Activated T-helper 2 cell treated with anti-CD3 and anti-CD28 coated beads, Interferon-gamma antibody, Interleukin-2, Interleukin-4, amounts not matched to agents 10 μg/mL and 5 μg/mL and 100 μg/mL, durations not matched to agents 14 hours and 24 hours and 36 hours (primary cell): Measurements from ENCODE around the gene ACTG1. TPM values are rescaled to one million over a fixed set of nuclear protein-coding genes. Genes with fewer than 3 reads are reported as not detected.

Source experiments
- DNase-seq: peaks from one replicate; pipeline ENCODE4 v3.0.0; 2021; ENCODE audit warnings: low spot score
- H3K27ac Mint-ChIP-seq: one replicate; pipeline ENCODE4 v1.8.0; 2021; ENCODE audit warnings: mixed read lengths
- H3K27me3 Mint-ChIP-seq: one replicate; pipeline ENCODE4 v1.8.0; 2021; ENCODE audit warnings: low read depth, mixed read lengths
- H3K36me3 Mint-ChIP-seq: one replicate; pipeline ENCODE4 v1.8.0; 2021; ENCODE audit warnings: low read depth, mixed read lengths
- H3K4me1 Mint-ChIP-seq: one replicate; pipeline ENCODE4 v1.8.0; 2021; ENCODE audit warnings: low read depth, mixed read lengths
- H3K4me3 Mint-ChIP-seq: one replicate; pipeline ENCODE4 v1.8.0; 2021; ENCODE audit warnings: low read depth, mild to moderate bottlenecking, moderate library complexity, mixed read lengths
- H3K9me3 Mint-ChIP-seq: one replicate; pipeline ENCODE4 v1.8.0; 2021; ENCODE audit warnings: mixed read lengths
- intact Hi-C: fragments of 100-400 bp; cut with micrococcal nuclease; formaldehyde crosslinking; loops from one replicate; pipeline ENCODE4 v1.15.1; 2023
- total RNA-seq: library from RNA; stranded (reverse); gene quantifications from 2 replicates; pipeline ENCODE4 v1.2.3, GENCODE V29; 2022

Gene ACTG1
- total RNA-seq, 1 donor from 2014 or later: 4,174 TPM

DNA sequence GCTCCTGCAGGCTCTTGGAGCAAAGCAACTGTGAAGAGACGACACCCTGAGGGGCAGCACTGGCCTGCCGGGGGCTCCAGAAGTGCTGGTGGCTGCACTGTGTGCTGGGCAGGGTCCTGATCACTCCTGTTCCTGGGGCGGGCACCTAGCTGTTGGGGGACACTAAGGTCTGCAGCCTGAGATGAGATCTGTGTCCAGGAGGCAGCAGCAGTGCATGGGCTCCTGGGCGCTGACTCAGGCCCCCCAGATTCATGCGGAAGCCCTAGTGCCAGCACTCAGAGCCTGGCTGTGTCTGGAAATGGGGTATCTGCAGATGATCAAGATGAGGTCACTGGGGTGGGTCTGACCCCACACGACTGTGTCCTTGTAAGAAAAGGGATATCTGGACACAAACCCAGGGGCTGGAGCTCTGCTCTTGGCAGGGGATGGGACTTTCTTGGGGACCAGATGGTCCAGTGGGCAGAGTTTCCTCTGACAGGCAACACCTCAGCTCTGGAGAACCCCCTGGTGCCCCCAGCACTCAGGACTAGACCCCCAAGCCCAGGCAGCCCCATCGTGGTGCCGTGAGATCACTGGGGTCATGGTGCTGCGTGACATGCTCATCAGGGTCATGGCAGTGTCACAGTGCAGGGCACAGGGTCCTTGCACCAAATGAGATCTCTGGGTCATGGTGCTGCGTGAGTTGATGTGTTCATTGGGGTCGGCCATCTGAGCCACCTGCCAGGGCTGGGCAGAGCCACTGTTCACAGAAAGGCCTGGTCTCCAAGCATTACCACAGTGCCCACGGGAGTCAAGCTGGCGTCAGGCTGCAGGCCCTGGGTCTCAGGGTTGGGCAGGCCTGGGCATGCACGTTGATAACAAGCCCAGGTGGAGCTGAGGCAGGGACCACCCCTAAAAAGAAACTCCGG is 30.1 kb upstream of the ACTG1 start:
- Mint-ChIP-seq H3K4me3 (no peak overlapping the region), H3K9me3 (no peaks in the 10 kb centered on the region)

DNA sequence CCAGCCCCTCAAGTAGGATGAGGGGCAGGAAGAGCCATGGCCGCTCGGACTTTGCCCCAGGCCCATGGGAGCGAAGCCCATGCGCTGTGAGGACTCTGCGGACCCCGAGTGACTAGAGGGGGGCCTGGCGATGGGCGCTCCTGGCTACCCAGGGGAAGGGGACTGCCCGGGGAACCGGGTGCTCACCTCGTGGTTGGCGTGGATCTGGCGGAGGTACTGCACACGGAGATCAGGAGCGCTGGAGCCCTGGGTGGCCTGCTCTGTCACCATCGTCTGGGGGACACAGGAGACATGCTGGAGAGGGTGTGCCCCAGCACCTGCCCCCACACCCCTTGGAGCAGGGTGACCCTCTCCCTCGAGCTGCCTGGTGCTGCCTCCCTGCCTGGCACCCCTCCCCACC is 28.5 kb upstream of the ACTG1 start:
- Mint-ChIP-seq H3K27ac (no peak overlapping the region), H3K27me3 (no peaks in the 10 kb centered on the region), H3K4me1 (no peaks in the 10 kb centered on the region), H3K9me3 (no peaks in the 10 kb centered on the region), H3K36me3 (peaks cover 18% of the 10 kb centered on the region), H3K4me3 (no peak overlapping the region)
- DNase-seq: no peak
- intact Hi-C loops: no loop called here

More for the DNA sequence above, 30.1 kb upstream of the ACTG1 start:
- DNase-seq: no peak
- no peaks in the 10 kb centered on the region for H3K27me3 Mint-ChIP-seq
- H3K36me3 Mint-ChIP-seq: peaks cover 20% of the 10 kb centered on the region
- no peaks in the 10 kb centered on the region for H3K4me1 Mint-ChIP-seq
- intact Hi-C loops: no loop called here
- H3K27ac Mint-ChIP-seq: no peak overlapping the region

DNA sequence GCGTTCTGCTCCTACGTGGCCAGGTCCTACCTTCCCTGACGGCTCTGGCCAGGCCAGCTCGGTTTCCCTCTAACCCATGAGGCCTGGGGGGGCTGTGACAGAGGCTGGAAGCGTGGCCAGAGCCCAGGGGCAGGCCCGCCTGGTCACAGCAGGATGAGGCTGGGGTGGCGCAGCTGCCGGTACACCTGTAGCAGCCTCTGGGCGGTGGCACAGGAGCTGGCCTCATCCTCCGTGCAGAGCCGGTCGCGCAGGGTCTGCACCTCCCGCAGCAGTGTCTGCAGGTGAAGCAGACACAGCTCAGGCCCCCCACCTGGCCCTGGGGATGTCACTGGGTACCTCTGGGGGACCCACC is 28.1 kb upstream of the ACTG1 start:
- H3K4me3 Mint-ChIP-seq: no peak overlapping the region
- no peak overlapping the region for H3K27ac Mint-ChIP-seq
- H3K27me3 Mint-ChIP-seq: peaks cover 4% of the 10 kb centered on the region
- H3K9me3 Mint-ChIP-seq: no peaks in the 10 kb centered on the region
- H3K36me3 Mint-ChIP-seq: peaks cover 16% of the 10 kb centered on the region
- intact Hi-C loops: no loop called here
- H3K4me1 Mint-ChIP-seq: no peaks in the 10 kb centered on the region
- DNase-seq: no peak

DNA sequence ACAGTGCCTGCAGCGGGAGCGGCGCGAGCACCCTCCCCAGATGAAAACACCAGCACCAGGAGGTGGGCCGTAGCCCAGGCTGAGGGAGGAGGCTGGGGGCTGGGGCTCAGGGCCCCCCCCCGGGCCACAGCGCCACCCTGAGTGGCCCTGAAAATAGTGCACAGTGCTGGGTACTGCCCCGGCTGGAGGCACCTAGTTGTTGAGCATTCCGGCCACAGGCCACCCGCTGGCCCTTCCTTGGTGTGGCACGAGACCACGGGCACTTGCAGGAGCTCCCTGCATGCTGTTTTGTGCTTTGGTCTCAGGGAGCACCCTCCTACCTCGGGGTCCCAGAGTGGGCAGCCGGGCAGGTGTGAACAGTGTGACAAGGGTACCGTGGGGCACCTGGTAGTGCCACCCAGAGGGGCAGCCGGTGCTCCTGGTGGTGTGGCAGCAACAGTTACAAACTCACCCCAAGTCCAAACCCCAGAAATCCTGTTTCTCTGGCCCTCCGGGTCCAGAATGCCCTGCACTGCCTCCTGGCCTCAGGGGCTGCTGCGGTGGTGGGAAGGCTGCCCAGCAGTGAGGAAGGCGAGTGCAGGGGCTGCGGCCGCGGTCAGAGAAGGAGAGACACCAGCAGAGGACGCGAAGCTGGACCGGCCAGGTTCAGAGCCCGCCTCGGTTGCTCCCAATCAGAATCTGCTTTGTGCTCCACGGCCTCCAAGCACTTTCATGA is 27.5 kb upstream of the ACTG1 start:
- Mint-ChIP-seq H3K4me1 (no peaks in the 10 kb centered on the region), H3K36me3 (peaks cover 16% of the 10 kb centered on the region), H3K9me3 (no peaks in the 10 kb centered on the region), H3K27me3 (peaks cover 6% of the 10 kb centered on the region), H3K4me3 (no peak overlapping the region), H3K27ac (no peak overlapping the region)
- intact Hi-C loops: no loop called here
- DNase-seq: no peak

- H3K4me1 Mint-ChIP-seq: no peaks in the 10 kb centered on the region
- H3K27ac Mint-ChIP-seq: no peak overlapping the region
- peaks cover 6% of the 10 kb centered on the region for H3K27me3 Mint-ChIP-seq
- DNase-seq: no peak
- H3K9me3 Mint-ChIP-seq: no peaks in the 10 kb centered on the region
- intact Hi-C loops: no loop called here
- peaks cover 16% of the 10 kb centered on the region for H3K36me3 Mint-ChIP-seq
- no peak overlapping the region for H3K4me3 Mint-ChIP-seq
These were observed 26.9 kb upstream of the ACTG1 start for GRCh38 chr17:81539571-81539900.

GRCh38 chr17:81538651-81539570 is 26.3 kb upstream of the ACTG1 start:
- Mint-ChIP-seq H3K36me3 (peaks cover 13% of the 10 kb centered on the region), H3K9me3 (no peaks in the 10 kb centered on the region), H3K27ac (no peak overlapping the region), H3K27me3 (peaks cover 6% of the 10 kb centered on the region), H3K4me3 (no peak overlapping the region), H3K4me1 (no peaks in the 10 kb centered on the region)
- intact Hi-C loops: no loop called here
- DNase-seq: no peak

- no peak overlapping the region for H3K27ac Mint-ChIP-seq
- peaks cover 6% of the 10 kb centered on the region for H3K27me3 Mint-ChIP-seq
- no peaks in the 10 kb centered on the region for H3K4me1 Mint-ChIP-seq
- peaks cover 13% of the 10 kb centered on the region for H3K36me3 Mint-ChIP-seq
- intact Hi-C loops: no loop called here
- DNase-seq: no peak
- H3K4me3 Mint-ChIP-seq: no peak overlapping the region
- H3K9me3 Mint-ChIP-seq: no peaks in the 10 kb centered on the region
These were observed 25.4 kb upstream of the ACTG1 start for GRCh38 chr17:81537856-81538555.

GRCh38 chr17:81537343-81537855 is 24.8 kb upstream of the ACTG1 start:
- intact Hi-C loops: no loop called here
- no peak for DNase-seq
- Mint-ChIP-seq H3K27me3 (peaks cover 6% of the 10 kb centered on the region), H3K9me3 (no peaks in the 10 kb centered on the region), H3K4me1 (no peaks in the 10 kb centered on the region), H3K27ac (no peak overlapping the region), H3K36me3 (peaks cover 13% of the 10 kb centered on the region), H3K4me3 (no peak overlapping the region)

GRCh38 chr17:81536299-81537290 is 24.0 kb upstream of the ACTG1 start:
- H3K27ac Mint-ChIP-seq: no peak overlapping the region
- intact Hi-C loops: no loop called here

DNA sequence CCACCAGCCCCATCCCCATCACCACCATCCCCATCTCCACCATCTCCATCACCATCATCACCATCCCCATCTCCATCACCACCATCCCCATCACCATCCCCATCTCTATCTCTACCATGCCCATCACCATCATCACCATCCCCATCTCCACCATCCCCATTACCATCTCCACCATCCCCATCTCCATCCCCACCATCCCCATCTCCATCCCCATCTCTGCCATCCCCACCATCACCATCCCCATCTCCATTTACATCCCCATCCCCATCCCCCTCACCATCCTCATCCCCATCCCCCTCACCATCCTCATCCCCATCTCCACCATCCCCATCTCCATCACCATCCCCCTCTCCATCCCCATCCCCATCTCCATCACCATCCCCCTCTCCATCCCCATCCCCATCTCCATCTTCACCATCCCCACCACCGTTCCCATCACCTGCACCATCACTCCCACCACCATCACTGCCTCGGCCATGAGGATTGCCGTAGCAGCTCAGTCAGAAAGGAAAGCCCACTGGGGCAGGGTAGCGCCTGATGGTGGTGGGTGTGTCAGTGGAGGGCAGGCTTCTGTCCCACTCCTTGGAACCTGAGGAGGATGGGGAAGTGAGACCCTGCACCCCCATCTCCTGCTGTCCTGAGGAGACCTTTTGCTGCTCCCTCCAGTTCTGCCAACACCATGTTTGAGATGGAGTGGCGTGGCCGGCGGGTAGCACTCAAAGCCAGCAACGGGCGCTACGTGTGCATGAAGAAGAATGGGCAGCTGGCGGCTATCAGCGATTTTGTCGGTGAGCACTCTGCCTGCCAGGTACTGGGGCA is 23.1 kb upstream of the ACTG1 start:
- no peak for DNase-seq
- H3K27ac Mint-ChIP-seq: no peak overlapping the region
- H3K36me3 Mint-ChIP-seq: peaks cover 9% of the 10 kb centered on the region
- intact Hi-C loops: no loop called here
- no peaks in the 10 kb centered on the region for H3K9me3 Mint-ChIP-seq
- no peak overlapping the region for H3K4me3 Mint-ChIP-seq
- peaks cover 6% of the 10 kb centered on the region for H3K27me3 Mint-ChIP-seq
- H3K4me1 Mint-ChIP-seq: no peaks in the 10 kb centered on the region

More at GRCh38 chr17:81536299-81537290, 24.0 kb upstream of the ACTG1 start:
- no peak for DNase-seq
- peaks cover 6% of the 10 kb centered on the region for H3K27me3 Mint-ChIP-seq
- H3K4me3 Mint-ChIP-seq: no peak overlapping the region
- no peaks in the 10 kb centered on the region for H3K9me3 Mint-ChIP-seq
- H3K36me3 Mint-ChIP-seq: peaks cover 12% of the 10 kb centered on the region
- H3K4me1 Mint-ChIP-seq: no peaks in the 10 kb centered on the region

DNA sequence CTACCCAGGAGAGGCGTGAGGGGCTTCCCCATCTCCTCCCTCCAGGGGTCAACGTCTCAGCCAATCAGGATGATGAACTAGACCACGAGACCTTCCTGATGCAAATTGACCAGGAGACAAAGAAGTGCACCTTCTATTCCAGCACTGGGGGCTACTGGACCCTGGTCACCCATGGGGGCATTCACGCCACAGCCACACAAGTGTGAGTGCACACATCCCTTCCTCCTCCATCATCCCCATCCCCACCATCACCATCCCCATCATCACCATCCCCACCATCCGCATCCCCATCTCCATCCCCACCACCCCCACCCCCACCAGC is 22.4 kb upstream of the ACTG1 start:
- intact Hi-C loops: no loop called here
- Mint-ChIP-seq H3K27ac (no peak overlapping the region), H3K27me3 (peaks cover 6% of the 10 kb centered on the region), H3K9me3 (no peaks in the 10 kb centered on the region), H3K36me3 (peaks cover 9% of the 10 kb centered on the region), H3K4me1 (no peaks in the 10 kb centered on the region), H3K4me3 (no peak overlapping the region)
- DNase-seq: no peak
